B cell (primary cell): ENCODE measurements around the gene BMP7. TPM values are rescaled to one million over a fixed set of nuclear protein-coding genes. Genes with fewer than 3 reads are reported as not detected.

ENCODE experiments used
- ATAC-seq: fragments of 200-7000 bp; cut with Tn5 transposase; one replicate; pipeline ENCODE4 v1.10.0; 2021; ENCODE audit warnings: low read depth, mild to moderate bottlenecking, moderate number of reproducible peaks, moderate library complexity
- CTCF ChIA-PET: fragments of 350-600 bp; sonication (Branson Sonifier 250); formaldehyde crosslinking; loops from one replicate; lab custom pipeline; 2021; ENCODE audit warnings: antibody characterized with exemption, inconsistent platforms; lab: Charles Lee
- POLR2A ChIA-PET: fragments of 350-600 bp; sonication (Branson Sonifier 250); formaldehyde crosslinking; loops from one replicate; lab custom pipeline; 2021; ENCODE audit warnings: antibody characterized with exemption; lab: Charles Lee
- DNase-seq: peaks from one replicate; pipeline ENCODE4 v3.0.0; 2013
- H2AFZ ChIP-seq: 2 replicates; pipeline ENCODE4 v1.6.1; 2012; ENCODE audit warnings: mild to moderate bottlenecking, low read depth, low read length; ENCODE audit not compliant: insufficient read depth, poor library complexity, severe bottlenecking
- H3K27ac ChIP-seq, 2 donors: 1 replicate in 1 of 2; 2 replicates in 1 of 2; pipeline ENCODE4 v1.5.1; 2012 to 2013; ENCODE audit warnings: low read length in 2 of 2, mild to moderate bottlenecking in 2 of 2, moderate library complexity in 1 of 2
- H3K27me3 ChIP-seq, 4 experiments: fragments of 200-600 bp in 1 of 4; sonication (generic) in 1 of 4; replicated peaks in 1 of 4; 1 replicate in 2 of 4; 2 replicates in 2 of 4; pipeline versions ENCODE4 v1.6.1 to v1.7.0; 2013 to 2016; ENCODE audit warnings: low read length in 3 of 4, mild to moderate bottlenecking in 2 of 4, mixed read lengths in 1 of 4, moderate library complexity in 1 of 4; ENCODE audit not compliant: insufficient read depth in 4 of 4, control insufficient read depth in 3 of 4; ENCODE audit errors: control extremely low read depth in 1 of 4
- H3K36me3 ChIP-seq, 2 experiments: replicated peaks in 1 of 2; 1 replicate in 1 of 2; 2 replicates in 1 of 2; pipeline versions ENCODE4 v1.6.1 to v1.7.1; 2013; ENCODE audit warnings: low read length in 1 of 2; ENCODE audit not compliant: insufficient read depth in 2 of 2, control insufficient read depth in 1 of 2; ENCODE audit errors: control extremely low read depth in 1 of 2, extremely low read depth in 1 of 2
- H3K4me1 ChIP-seq, 2 donors: fragments of 200-600 bp in 1 of 2; sonication (generic) in 1 of 2; 1 replicate in 1 of 2; 2 replicates in 1 of 2; pipeline versions ENCODE4 v1.5.1 to v1.6.1; 2013 to 2017; ENCODE audit warnings: low read length in 2 of 2; ENCODE audit not compliant: control insufficient read depth in 2 of 2, insufficient read depth in 2 of 2
- H3K4me2 ChIP-seq: replicated peaks from 2 replicates; pipeline ENCODE3; 2012; ENCODE audit warnings: mild to moderate bottlenecking, low read depth, low read length; ENCODE audit not compliant: poor library complexity, severe bottlenecking
- H3K4me3 ChIP-seq, 5 experiments: fragments of 200-600 bp in 1 of 5; sonication (generic) in 1 of 5; 1 replicate in 3 of 5; 2 replicates in 2 of 5; pipeline versions ENCODE4 v1.5.1 to v1.7.0; 2011 to 2016; ENCODE audit warnings: low read length in 4 of 5, mild to moderate bottlenecking in 4 of 5, low read depth in 2 of 5, control low read depth in 1 of 5, moderate library complexity in 1 of 5; ENCODE audit not compliant: insufficient read depth in 1 of 5; ENCODE audit errors: control extremely low read depth in 1 of 5, extremely low read depth in 1 of 5
- H3K79me2 ChIP-seq: fragments of 200-600 bp; sonication (generic); one replicate; pipeline ENCODE4 v1.6.0; 2016; ENCODE audit warnings: low read length; ENCODE audit not compliant: control insufficient read depth, insufficient read depth
- H3K9ac ChIP-seq: fragments of 200-600 bp; sonication (generic); 2 replicates; pipeline ENCODE4 v1.6.1; 2017; ENCODE audit warnings: mild to moderate bottlenecking, low read length, moderate library complexity
- H3K9me3 ChIP-seq, 3 donors: one replicate each; pipeline versions ENCODE4 v1.6.1 to v1.7.1; 2013; ENCODE audit warnings: low read length in 2 of 3; ENCODE audit not compliant: control insufficient read depth in 2 of 3, insufficient read depth in 1 of 3; ENCODE audit errors: control extremely low read depth in 1 of 3
- H4K20me1 ChIP-seq: 2 replicates; pipeline ENCODE4 v1.6.0; 2012; ENCODE audit warnings: mild to moderate bottlenecking, low read length; ENCODE audit not compliant: insufficient read depth, control insufficient read depth, poor library complexity, severe bottlenecking
- H3K27ac Mint-ChIP-seq: one replicate; pipeline ENCODE4 v1.8.0; 2021; ENCODE audit warnings: mixed read lengths
- H3K27me3 Mint-ChIP-seq: one replicate; pipeline ENCODE4 v1.8.0; 2021; ENCODE audit warnings: mixed read lengths
- H3K4me1 Mint-ChIP-seq: one replicate; pipeline ENCODE4 v1.8.0; 2021; ENCODE audit warnings: mixed read lengths
- H3K4me3 Mint-ChIP-seq: one replicate; pipeline ENCODE4 v1.8.0; 2021; ENCODE audit warnings: mixed read lengths
- H3K9me3 Mint-ChIP-seq: one replicate; pipeline ENCODE4 v1.8.0; 2022; ENCODE audit warnings: mixed read lengths; ENCODE audit not compliant: insufficient read depth
- EZH2 ChIP-seq: IDR thresholded peaks from 2 replicates; pipeline ENCODE4 v1.6.1; 2012; ENCODE audit warnings: borderline replicate concordance, low read depth, mild to moderate bottlenecking, moderate library complexity, low read length; ENCODE audit not compliant: insufficient read depth, poor library complexity, severe bottlenecking
- WGBS: methylation state at CpG from one replicate; pipeline ENCODE4 v1.1.5; 2013; ENCODE audit warnings: missing lambda C conversion rate; ENCODE audit not compliant: insufficient coverage; 5-methylcytosine and 5-hydroxymethylcytosine counted together
- intact Hi-C: fragments of 100-400 bp; cut with micrococcal nuclease; formaldehyde crosslinking; loops from one replicate; pipeline ENCODE4 v1.10.0; 2022
- polyA plus RNA-seq: library from polyadenylated mRNA; depleted of rRNA; stranded (reverse); fragments of >200 nt; gene quantifications from 2 replicates; pipeline ENCODE4 v1.2.3, GENCODE V29; 2012
- total RNA-seq, 2 donors: library from RNA; stranded (reverse); fragments of 120-200 nt in 1 of 2; gene quantifications; 1 replicate in 1 of 2; 2 replicates in 1 of 2; pipeline versions ENCODE4 v1.2.3 to v1.2.4, GENCODE V29; 2013 to 2022
- TF ChIP-seq, protein P1 (sequence below): fragments of 200-600 bp; IDR thresholded peaks from one replicate; pipeline ENCODE4 v1.8.0; 2022; ENCODE audit warnings: antibody characterized with exemption, mild to moderate bottlenecking

The BMP7 gene
- total and polyA plus RNA-seq, 2 donors (not counting 1 experiment from before 2014, with no cell fraction given), result not detected

DNA sequence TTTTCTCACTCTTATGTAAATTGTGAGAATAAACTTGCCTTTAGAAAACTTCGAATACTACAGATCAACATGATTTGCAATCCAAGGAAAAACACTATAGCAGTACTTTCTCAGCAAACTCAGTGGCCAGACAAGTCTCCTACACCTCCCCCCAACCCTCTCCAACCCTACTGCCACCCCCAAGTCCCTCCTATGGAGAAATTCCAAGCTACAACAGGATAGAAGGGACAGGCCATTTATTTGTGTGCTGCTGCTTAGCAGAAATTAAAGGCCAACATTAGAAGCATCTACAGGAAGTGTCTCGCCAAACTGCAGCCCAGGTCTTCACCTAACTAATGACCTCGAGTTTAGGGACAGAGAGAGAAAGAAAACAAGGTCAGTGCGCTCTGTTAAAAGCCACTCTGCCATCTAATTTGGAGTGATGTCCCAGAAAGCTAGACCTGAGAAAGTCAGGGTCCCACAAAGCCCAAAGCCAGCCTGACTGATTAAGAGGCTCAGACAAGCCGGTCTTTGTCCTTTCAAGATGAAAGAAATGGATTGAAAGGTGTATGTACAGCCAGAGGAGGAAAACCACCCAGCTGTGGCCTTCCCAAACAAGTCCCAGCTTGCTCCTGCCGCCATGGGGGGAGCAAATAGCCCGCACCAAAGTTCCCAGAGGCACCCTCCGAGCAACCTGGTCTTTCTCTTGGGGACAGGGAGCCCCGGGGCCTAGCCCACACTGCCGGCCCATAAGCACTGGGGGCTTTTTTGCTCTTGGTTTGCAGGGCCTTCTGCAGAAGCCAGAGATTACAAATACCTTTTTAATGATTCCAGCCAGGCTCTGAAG, 3.4 kb downstream of the BMP7 start:
- Histone ChIP-seq H3K9ac (no peak overlapping the region), H3K9me3 (peaks cover 0 to 2% (median 0%) of the 10 kb centered on the region in 3 donors), H3K4me3 (no peak overlapping the region), H3K4me2 (no peak overlapping the region), H2AFZ (no peak overlapping the region), H3K27ac (no peak overlapping the region), H3K36me3 (no peaks in the 10 kb centered on the region), H4K20me1 (no peaks in the 10 kb centered on the region), H3K4me1 (no peaks in the 10 kb centered on the region), H3K27me3 (peaks cover 0 to 51% (median 20%) of the 10 kb centered on the region in 4 experiments), H3K79me2 (no peaks in the 10 kb centered on the region)
- POLR2A ChIA-PET, result no interaction called here
- intact Hi-C loops, result no loop called here
- Mint-ChIP-seq H3K9me3 (no peaks in the 10 kb centered on the region), H3K4me1 (peaks cover 4% of the 10 kb centered on the region), H3K4me3 (no peak overlapping the region), H3K27me3 (peaks cover 60% of the 10 kb centered on the region), H3K27ac (no peak overlapping the region)
- CTCF ChIA-PET, result no interaction called here
- DNase-seq (no peak), ATAC-seq (no peak)
- WGBS, result 29% methylated on average over 8 of the region's 10 CpGs
- no peak for TF ChIP-seq EZH2
- TF ChIP-seq, protein P1, sequence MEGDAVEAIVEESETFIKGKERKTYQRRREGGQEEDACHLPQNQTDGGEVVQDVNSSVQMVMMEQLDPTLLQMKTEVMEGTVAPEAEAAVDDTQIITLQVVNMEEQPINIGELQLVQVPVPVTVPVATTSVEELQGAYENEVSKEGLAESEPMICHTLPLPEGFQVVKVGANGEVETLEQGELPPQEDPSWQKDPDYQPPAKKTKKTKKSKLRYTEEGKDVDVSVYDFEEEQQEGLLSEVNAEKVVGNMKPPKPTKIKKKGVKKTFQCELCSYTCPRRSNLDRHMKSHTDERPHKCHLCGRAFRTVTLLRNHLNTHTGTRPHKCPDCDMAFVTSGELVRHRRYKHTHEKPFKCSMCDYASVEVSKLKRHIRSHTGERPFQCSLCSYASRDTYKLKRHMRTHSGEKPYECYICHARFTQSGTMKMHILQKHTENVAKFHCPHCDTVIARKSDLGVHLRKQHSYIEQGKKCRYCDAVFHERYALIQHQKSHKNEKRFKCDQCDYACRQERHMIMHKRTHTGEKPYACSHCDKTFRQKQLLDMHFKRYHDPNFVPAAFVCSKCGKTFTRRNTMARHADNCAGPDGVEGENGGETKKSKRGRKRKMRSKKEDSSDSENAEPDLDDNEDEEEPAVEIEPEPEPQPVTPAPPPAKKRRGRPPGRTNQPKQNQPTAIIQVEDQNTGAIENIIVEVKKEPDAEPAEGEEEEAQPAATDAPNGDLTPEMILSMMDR, result no peak

DNA sequence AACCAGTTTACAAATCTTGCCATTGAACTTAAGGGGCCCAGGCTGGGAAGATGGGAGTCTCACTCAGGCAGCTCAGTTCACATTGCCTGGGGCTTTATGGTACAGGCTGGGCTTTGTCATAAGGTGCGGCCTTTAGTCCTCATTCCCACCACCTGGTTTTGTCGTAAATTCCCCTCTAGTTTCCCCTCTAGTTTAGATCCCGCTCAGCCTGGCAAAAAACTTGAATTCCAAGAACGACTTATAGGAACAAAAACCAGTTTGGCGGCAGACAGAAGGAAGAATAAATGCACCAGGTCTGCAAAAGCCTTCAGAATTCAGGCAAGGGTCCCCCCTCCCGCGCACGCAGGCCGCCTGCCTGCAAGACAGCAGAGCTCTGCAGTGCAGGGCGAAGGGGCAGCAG, 4.1 kb downstream of the BMP7 start:
- Mint-ChIP-seq H3K27me3 (peaks cover 58% of the 10 kb centered on the region), H3K27ac (no peak overlapping the region), H3K4me1 (peaks cover 4% of the 10 kb centered on the region), H3K9me3 (no peaks in the 10 kb centered on the region), H3K4me3 (no peak overlapping the region)
- H3K9me3 ChIP-seq, result peaks cover 0 to 2% (median 0%) of the 10 kb centered on the region in 3 donors
- H3K9ac ChIP-seq, result no peak overlapping the region
- no peaks in the 10 kb centered on the region for H3K36me3 ChIP-seq
- H3K27ac ChIP-seq, result no peak overlapping the region
- H2AFZ ChIP-seq, result no peak overlapping the region
- DNase-seq (no peak), ATAC-seq (no peak)
- peaks cover 0 to 44% (median 19%) of the 10 kb centered on the region in 4 experiments for H3K27me3 ChIP-seq
- TF ChIP-seq, protein P1, result no peak
- TF ChIP-seq EZH2, result no peak
- WGBS, result 50% methylated on average over 6 of the region's 10 CpGs
- H3K4me2 ChIP-seq, result no peak overlapping the region
- intact Hi-C loops, result no loop called here
- POLR2A ChIA-PET, result no interaction called here
- no peaks in the 10 kb centered on the region for H3K79me2 ChIP-seq
- no peaks in the 10 kb centered on the region for H4K20me1 ChIP-seq
- no peak overlapping the region for H3K4me3 ChIP-seq
- CTCF ChIA-PET, result no interaction called here
- H3K4me1 ChIP-seq, result no peaks in the 10 kb centered on the region
